ENCODE measurements around the gene RASSF6. TPM values are rescaled to one million over a fixed set of nuclear protein-coding genes. Genes with fewer than 3 reads are reported as not detected.
"Not testable (repeated sequence)": the region's sequence is repeated elsewhere in the genome, so short reads cannot be mapped to it uniquely, and the experiment has no call there.

Gene RASSF6
- total and polyA plus RNA-seq, 5 experiments from 2014 or later = not detected

- no peak for DNase-seq
- Mint-ChIP-seq H3K9me3 (peaks cover 0 to 16% (median 2%) of the 10 kb centered on the region in 9 donors), H3K4me1 (no peaks in the 10 kb centered on the region), H3K27me3 (peaks cover 0 to 15% (median 0%) of the 10 kb centered on the region in 5 donors), H3K27ac (no peak overlapping the region), H3K36me3 (no peaks in the 10 kb centered on the region), H3K4me3 (no peak overlapping the region)
- POLR2A ChIA-PET = no interaction called here
- ATAC-seq = no peak
Observed at GRCh38 chr4:73646117-73646516, 25.9 kb upstream of the RASSF6 start.

GRCh38 chr4:73631565-73632226 is 11.5 kb upstream of the RASSF6 start:
- POLR2A ChIA-PET = interaction anchor here (0.6 kb wide), 1 partner anchor 730 kb away, joined by 3 read pairs; no protein-coding TSS in a partner anchor
- Mint-ChIP-seq H3K4me1 (no peaks in the 10 kb centered on the region), H3K4me3 (no peak overlapping the region), H3K27me3 (peaks cover 1 to 28% (median 15%) of the 10 kb centered on the region in 5 donors), H3K36me3 (no peaks in the 10 kb centered on the region), H3K9me3 (peaks cover 0 to 17% (median 5%) of the 10 kb centered on the region in 9 donors), H3K27ac (no peak overlapping the region)
- DNase-seq (no peak), ATAC-seq (no peak)

GRCh38 chr4:73628834-73629233 is 8.6 kb upstream of the RASSF6 start:
- H3K27ac Mint-ChIP-seq, ATAC-seq, H3K4me3 Mint-ChIP-seq, H3K4me1 Mint-ChIP-seq, DNase-seq, POLR2A ChIA-PET, H3K36me3 Mint-ChIP-seq: not testable (repeated sequence)
- Mint-ChIP-seq H3K9me3 (peaks cover 0 to 12% (median 5%) of the 10 kb centered on the region in 9 donors), H3K27me3 (peaks cover under 1 to 28% (median 15%) of the 10 kb centered on the region in 5 donors)

DNA sequence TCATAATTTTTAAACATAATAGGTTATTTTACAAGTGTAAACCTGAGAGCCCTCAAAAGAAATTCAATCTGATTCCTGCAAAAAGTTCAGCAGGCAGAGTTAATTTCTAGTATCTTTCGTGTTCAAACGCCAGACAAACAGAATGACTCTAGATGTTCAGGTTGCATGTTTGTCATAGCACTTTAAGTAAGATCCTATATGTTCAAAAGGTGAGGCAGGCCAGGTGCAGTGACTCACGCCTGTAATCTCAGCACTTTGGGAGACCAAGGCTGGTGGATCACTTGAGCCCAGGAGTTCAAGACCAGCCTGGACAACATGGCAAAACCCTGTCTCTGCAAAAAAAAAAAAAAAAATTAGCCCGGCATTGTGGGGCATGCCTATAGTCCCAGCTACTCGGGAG is 1.1 kb upstream of the RASSF6 start:
- H3K4me1 Mint-ChIP-seq = peaks cover 2 to 19% (median 9%) of the 10 kb centered on the region in 4 donors
- H3K9me3 Mint-ChIP-seq = no peaks in the 10 kb centered on the region
- no peak overlapping the region for H3K4me3 Mint-ChIP-seq
- H3K27ac Mint-ChIP-seq = no peak overlapping the region
- POLR2A ChIA-PET = no interaction called here
- no peaks in the 10 kb centered on the region for H3K36me3 Mint-ChIP-seq
- DNase-seq (no peak), ATAC-seq (no peak)
- H3K27me3 Mint-ChIP-seq = peaks cover 3 to 23% (median 6%) of the 10 kb centered on the region in 5 donors

DNA sequence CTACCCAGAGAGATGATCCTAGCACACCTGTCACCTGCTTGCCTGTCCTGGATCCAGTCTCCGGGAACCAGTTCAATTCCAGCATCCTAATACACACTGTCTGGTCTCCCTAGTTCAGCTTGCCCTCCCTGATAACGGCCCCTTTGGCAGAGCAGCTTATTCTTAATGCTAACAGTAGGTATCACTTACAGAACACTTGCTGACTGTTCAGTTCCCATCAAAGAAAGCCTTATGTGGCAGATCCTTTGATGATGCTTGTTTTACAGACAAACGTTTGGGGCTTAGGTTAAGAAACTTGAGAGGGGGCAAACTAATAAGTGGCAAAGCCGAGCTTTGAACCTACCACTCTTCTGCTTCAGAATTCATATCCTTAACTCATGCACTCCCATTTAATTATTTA is 890 bp downstream of the RASSF6 start:
- Mint-ChIP-seq H3K36me3 (no peaks in the 10 kb centered on the region), H3K4me3 (no peak overlapping the region), H3K9me3 (no peaks in the 10 kb centered on the region), H3K4me1 (peaks cover 2 to 19% (median 9%) of the 10 kb centered on the region in 4 donors), H3K27ac (no peak overlapping the region), H3K27me3 (peaks cover 3 to 24% (median 6%) of the 10 kb centered on the region in 5 donors)
- POLR2A ChIA-PET = no interaction called here
- no peak for ATAC-seq
- DNase-seq = no peak

DNA sequence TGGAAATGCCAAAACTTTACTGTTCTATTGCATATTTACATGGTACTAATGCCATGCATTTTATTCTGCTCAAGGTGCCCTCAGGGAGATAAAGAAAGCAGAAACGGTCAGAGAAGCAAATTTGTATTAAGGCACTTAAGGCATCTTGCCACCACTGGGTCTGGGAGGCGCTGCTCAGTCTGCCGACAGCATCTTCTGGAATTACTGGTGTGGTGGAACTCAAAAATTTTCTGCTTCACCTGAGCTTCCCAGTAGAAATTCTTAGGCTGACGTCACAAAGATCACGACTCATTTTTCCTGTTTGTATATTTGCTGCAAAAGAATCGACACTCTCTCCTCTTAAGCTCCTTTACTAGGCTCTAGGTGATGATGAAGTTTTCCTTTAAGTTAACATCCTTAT is 3.0 kb downstream of the RASSF6 start:
- Mint-ChIP-seq H3K9me3 (no peaks in the 10 kb centered on the region), H3K4me1 (peaks cover 2 to 19% (median 9%) of the 10 kb centered on the region in 4 donors), H3K4me3 (no peak overlapping the region), H3K27ac (no peak overlapping the region), H3K27me3 (peaks cover 4 to 34% (median 14%) of the 10 kb centered on the region in 5 donors), H3K36me3 (no peaks in the 10 kb centered on the region)
- DNase-seq (no peak), ATAC-seq (no peak)
- POLR2A ChIA-PET = no interaction called here

DNA sequence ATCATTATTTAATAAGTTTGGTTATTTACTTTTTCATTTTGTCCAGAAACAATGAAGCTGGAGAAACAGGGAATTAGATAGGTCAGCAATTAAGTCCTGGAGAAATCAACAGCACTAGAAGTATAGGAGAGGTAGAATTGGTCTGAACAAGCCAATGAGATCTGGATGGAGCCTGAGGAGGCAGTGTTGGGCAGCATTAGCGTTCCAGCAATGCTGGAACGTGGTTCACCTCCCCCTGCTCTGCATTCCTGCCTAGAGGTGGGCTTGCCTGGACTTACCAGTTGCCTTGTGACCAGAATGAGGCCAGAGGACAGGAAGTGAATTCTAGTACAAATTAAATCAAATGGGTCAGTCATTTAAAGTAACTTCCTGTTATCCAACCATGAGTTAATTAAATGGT is 4.6 kb downstream of the RASSF6 start:
- no peaks in the 10 kb centered on the region for H3K9me3 Mint-ChIP-seq
- H3K4me1 Mint-ChIP-seq = peaks cover 0 to 16% (median 7%) of the 10 kb centered on the region in 4 donors
- no peak for DNase-seq
- H3K36me3 Mint-ChIP-seq = no peaks in the 10 kb centered on the region
- H3K4me3 Mint-ChIP-seq = no peak overlapping the region
- POLR2A ChIA-PET = no interaction called here
- H3K27me3 Mint-ChIP-seq = peaks cover 4 to 38% (median 12%) of the 10 kb centered on the region in 5 donors
- no peak overlapping the region for H3K27ac Mint-ChIP-seq
- ATAC-seq = no peak

- H3K36me3 Mint-ChIP-seq = no peaks in the 10 kb centered on the region
- no peak overlapping the region for H3K27ac Mint-ChIP-seq
- peaks cover 0 to 4% (median 0%) of the 10 kb centered on the region in 4 donors for H3K4me1 Mint-ChIP-seq
- no peak for DNase-seq
- H3K27me3 Mint-ChIP-seq = peaks cover 2 to 35% (median 12%) of the 10 kb centered on the region in 5 donors
- POLR2A ChIA-PET = no interaction called here
- no peaks in the 10 kb centered on the region for H3K9me3 Mint-ChIP-seq
- ATAC-seq = no peak
- H3K4me3 Mint-ChIP-seq = no peak overlapping the region
Observed at GRCh38 chr4:73614311-73614867, 5.8 kb downstream of the RASSF6 start.

- ATAC-seq (no peak), DNase-seq (no peak)
- Mint-ChIP-seq H3K4me1 (no peaks in the 10 kb centered on the region), H3K4me3 (no peak overlapping the region), H3K27me3 (peaks cover 2 to 28% (median 10%) of the 10 kb centered on the region in 5 donors), H3K36me3 (no peaks in the 10 kb centered on the region), H3K9me3 (no peaks in the 10 kb centered on the region), H3K27ac (no peak overlapping the region)
- POLR2A ChIA-PET = no interaction called here
Observed at GRCh38 chr4:73613130-73613529, 7.1 kb downstream of the RASSF6 start.

DNA sequence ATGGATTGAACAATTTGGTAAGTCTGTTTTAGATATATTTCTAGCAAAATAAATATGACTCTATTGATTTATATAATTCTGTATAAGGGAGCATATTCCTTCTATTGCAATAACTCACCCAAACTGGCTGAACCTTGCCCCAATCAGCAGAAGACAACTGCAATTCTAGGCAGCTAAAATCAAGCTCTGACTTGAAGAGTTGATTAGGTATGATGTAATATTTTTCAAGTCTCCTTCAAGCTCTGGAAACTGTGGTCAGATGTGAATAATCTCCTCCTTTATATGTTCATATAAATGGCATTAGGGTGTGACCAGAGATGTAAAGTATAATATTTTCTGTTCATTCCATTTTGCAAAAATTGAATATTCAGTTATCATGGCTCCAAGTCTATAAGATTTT is 8.2 kb downstream of the RASSF6 start:
- Mint-ChIP-seq H3K27me3 (peaks cover 2 to 28% (median 10%) of the 10 kb centered on the region in 5 donors), H3K36me3 (no peaks in the 10 kb centered on the region), H3K4me3 (no peak overlapping the region), H3K4me1 (peaks cover 2 to 4% (median 4%) of the 10 kb centered on the region in 4 donors), H3K9me3 (peaks cover 0 to 6% (median 0%) of the 10 kb centered on the region in 9 donors), H3K27ac (no peak overlapping the region)
- DNase-seq (no peak), ATAC-seq (no peak)
- POLR2A ChIA-PET = no interaction called here

- no peak for ATAC-seq
- peaks cover 2 to 28% (median 10%) of the 10 kb centered on the region in 5 donors for H3K27me3 Mint-ChIP-seq
- DNase-seq = no peak
- H3K36me3 Mint-ChIP-seq = no peaks in the 10 kb centered on the region
- no peak overlapping the region for H3K27ac Mint-ChIP-seq
- no peak overlapping the region for H3K4me3 Mint-ChIP-seq
- POLR2A ChIA-PET = no interaction called here
- H3K4me1 Mint-ChIP-seq = peaks cover 3 to 22% (median 9%) of the 10 kb centered on the region in 4 donors
- H3K9me3 Mint-ChIP-seq = peaks cover 0 to 8% (median 0%) of the 10 kb centered on the region in 9 donors
Observed at GRCh38 chr4:73609706-73610105, 10.5 kb downstream of the RASSF6 start.

GRCh38 chr4:73608689-73609594 is 11.3 kb downstream of the RASSF6 start:
- peaks cover 2 to 23% (median 10%) of the 10 kb centered on the region in 5 donors for H3K27me3 Mint-ChIP-seq
- ATAC-seq (no peak), DNase-seq (no peak)
- peaks cover 3 to 26% (median 9%) of the 10 kb centered on the region in 4 donors for H3K4me1 Mint-ChIP-seq
- no peak overlapping the region for H3K4me3 Mint-ChIP-seq
- H3K9me3 Mint-ChIP-seq = peaks cover 0 to 8% (median 0%) of the 10 kb centered on the region in 9 donors
- no peak overlapping the region for H3K27ac Mint-ChIP-seq
- H3K36me3 Mint-ChIP-seq = no peaks in the 10 kb centered on the region
- POLR2A ChIA-PET = no interaction called here
